Suppressor macrophage treated with lipopolysaccharide for 1 hour (primary cell): ENCODE measurements around the gene BMF.
"Not testable (repeated sequence)": the region's sequence is repeated elsewhere in the genome, so short reads cannot be mapped to it uniquely, and the experiment has no call there.

ENCODE experiments used
- DNase-seq, 3 donors: peaks; one replicate each; pipeline ENCODE4 v3.0.0-alpha.2; 2020 to 2022

Gene BMF

GRCh38 chr15:40108855-40109735 is at the start of gene BMF:
BMF (minus strand) TSS chr15:40108879; CDS start chr15:40106086, 2,793 bp downstream.
- DNase-seq, result peak; percentile 99 to 100 (median 99)

GRCh38 chr15:40157778-40158447 is 49.2 kb upstream of the BMF start:
- peak in 1 of 3 donors; percentile 22 for DNase-seq

- DNase-seq, result no peak
Observed at GRCh38 chr15:40155270-40155910, 46.7 kb upstream of the BMF start.

GRCh38 chr15:40154821-40155220 is 46.1 kb upstream of the BMF start:
- DNase-seq, result not testable (repeated sequence)

DNA sequence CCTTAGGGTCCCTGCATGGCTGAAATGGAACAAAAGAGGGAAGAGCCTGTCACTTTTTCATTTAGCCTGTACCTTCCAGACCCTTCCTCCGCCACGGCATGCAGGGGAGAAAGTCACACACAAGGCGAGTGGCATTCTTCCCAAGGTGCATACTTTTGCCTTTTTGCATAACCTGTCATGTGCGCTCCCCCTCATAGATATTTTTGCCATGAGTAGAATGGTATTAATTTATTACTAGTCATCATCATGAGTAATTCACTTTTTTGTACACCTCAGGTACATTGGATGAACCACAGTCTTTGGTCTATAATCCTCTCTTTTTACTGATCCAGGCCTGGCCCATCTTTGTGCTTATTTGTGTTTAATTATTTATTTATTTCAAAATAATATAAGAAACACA is 43.3 kb upstream of the BMF start:
- DNase-seq, result no peak

- no peak for DNase-seq
Observed at GRCh38 chr15:40151499-40151898, 42.8 kb upstream of the BMF start.

- DNase-seq, result peak; percentile 79 to 82 (median 81)
Observed at GRCh38 chr15:40150163-40150925, 41.7 kb upstream of the BMF start.

GRCh38 chr15:40149339-40149738 is 40.7 kb upstream of the BMF start:
- DNase-seq, result no peak

GRCh38 chr15:40146037-40146436 is 37.4 kb upstream of the BMF start:
- DNase-seq, result no peak

GRCh38 chr15:40142428-40142827 is 33.7 kb upstream of the BMF start:
- no peak for DNase-seq

DNA sequence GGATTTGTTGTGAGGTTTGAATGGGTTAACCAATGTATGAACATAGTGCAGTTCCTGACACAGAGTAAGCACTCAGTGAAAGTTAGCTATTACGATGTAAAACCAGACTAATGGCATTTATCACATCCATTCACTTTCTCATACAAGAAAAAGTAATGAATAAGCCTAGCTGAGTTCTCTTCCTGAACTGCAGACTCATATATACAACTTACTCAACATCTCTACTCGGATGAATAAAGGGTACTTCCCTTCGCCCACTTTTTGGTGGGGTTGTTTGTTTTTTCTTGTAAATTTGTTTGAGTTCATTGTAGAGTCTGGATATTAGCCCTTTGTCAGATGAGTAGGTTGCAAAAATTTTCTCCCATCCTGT is 29.5 kb upstream of the BMF start:
- peak in 1 of 3 donors; percentile 43 for DNase-seq

- DNase-seq, result no peak
Observed at GRCh38 chr15:40137303-40138200, 28.9 kb upstream of the BMF start.

DNA sequence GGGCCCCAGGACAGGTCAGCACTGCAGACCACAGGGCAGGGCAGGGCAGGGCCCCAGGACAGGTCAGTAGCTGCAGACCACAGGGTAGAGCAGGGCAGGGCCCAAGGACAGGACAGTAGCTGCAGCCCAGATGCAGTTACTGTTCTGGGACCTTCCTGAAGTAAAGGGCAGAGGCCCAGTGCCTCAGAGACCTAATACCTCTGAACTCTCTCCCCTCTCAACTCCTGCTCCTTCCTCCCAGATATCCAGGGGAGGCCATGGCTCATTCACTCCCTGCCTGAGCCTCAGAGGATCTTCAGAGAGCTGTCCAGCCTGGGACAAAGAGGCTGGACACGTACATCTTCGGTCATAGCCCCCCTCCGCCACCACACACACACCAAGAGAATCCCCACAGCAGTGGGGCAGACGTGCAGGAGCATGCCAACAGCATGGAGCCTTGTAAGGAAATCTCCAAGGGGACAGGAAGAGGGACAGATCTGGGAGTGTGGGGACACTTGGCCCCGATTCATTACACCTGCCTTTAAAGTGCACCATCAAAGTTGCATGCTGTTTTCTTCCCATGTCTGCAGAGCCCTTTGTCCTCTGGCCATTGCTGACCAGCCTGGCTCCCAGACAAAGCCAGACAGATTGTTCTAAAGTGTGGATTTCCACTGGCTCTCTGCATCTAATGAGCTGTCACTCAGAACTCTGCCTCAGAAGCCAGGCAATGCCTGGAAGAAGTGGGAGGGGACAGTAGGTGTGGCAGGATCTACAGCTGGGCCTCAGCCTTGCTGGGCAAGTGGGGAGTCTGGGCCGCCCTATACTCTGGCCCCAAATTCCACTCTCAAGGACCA is 28.0 kb upstream of the BMF start:
- DNase-seq, result no peak

- not testable (repeated sequence) for DNase-seq
Observed at GRCh38 chr15:40135846-40136450, 27.3 kb upstream of the BMF start.

GRCh38 chr15:40134885-40135284 is 26.2 kb upstream of the BMF start:
- DNase-seq, result no peak

DNA sequence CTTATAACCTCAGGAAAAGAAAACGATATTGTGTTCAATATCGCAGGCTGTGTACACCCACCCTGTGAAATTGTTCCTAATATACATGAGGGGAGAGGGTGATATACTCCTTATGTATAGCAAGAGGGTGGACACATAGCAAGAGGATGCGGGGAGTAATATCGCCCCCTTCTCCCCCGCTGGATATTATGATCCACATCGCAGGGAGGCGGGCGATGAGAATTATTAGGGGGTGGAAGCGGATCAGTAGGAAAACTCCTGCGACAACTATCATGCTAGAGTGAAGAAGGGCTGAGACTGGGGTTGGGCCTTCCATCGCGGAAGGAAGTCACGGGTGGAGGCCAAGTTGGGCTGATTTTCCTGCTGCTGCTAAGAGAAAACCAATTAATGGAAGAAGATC is 24.9 kb upstream of the BMF start:
- no peak for DNase-seq

- DNase-seq, result no peak
Observed at GRCh38 chr15:40130799-40131502, 22.3 kb upstream of the BMF start.

- DNase-seq, result no peak
Observed at GRCh38 chr15:40130118-40130517, 21.4 kb upstream of the BMF start.

DNA sequence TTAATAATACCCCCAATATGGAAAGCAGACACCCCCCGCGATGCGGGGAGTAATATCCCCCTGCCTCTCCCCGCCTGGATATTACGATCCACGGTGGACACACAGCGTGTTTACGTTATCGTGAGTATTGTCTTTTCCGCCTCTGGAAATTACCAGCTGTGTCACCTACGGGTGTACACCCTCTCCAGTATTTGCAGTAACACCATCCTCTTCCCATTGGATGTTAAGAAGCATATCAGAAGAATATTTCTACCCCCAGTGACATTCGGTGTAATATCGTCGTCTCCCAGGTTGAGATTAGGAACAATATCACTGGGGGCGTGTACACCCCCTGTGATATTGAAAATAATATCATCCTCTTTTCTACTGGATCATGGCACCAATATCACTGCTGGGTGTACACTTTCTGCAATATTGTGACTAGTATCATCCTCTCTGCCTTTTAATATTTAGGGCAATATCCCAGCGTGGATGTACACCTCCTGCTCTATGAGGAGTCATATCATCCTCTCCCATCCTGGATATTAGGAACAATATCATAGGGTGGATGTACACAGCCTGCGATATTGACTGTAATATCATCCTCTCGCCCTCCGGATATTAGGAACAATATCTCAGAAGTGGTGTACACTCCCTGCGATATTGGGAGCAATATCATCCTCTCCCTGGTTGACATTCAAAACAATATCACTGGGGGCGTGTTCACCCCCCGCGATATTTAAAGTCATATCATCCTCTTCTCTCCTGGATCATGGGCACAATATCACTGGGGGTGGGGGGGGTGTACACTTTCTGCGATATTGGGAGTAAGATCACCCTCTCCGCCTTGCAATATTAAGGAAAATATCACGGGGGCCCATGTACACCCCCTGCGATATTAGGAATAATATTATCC is 20.3 kb upstream of the BMF start:
- no peak for DNase-seq
